Peyer's patch (tissue), 4 donors: ENCODE data around the gene YJU2.

ENCODE experiments used
- POLR2A ChIP-seq, 2 donors: fragments of 450-650 bp; IDR thresholded peaks; one replicate each; pipeline ENCODE4 v1.5.1; 2017; ENCODE audit warnings: antibody characterized with exemption in 2 of 2, mild to moderate bottlenecking in 2 of 2, moderate library complexity in 2 of 2
- TF ChIP-seq, protein P1 (sequence below), 6 experiments: fragments of 450-650 bp in 4 of 6; fragments of 200-600 bp in 2 of 6; sonication (generic) in 1 of 6; IDR thresholded peaks; one replicate each; pipeline ENCODE4 v1.5.1; 2017 to 2019; ENCODE audit warnings: antibody characterized with exemption in 6 of 6, mild to moderate bottlenecking in 3 of 6, moderate library complexity in 1 of 6

DNA sequence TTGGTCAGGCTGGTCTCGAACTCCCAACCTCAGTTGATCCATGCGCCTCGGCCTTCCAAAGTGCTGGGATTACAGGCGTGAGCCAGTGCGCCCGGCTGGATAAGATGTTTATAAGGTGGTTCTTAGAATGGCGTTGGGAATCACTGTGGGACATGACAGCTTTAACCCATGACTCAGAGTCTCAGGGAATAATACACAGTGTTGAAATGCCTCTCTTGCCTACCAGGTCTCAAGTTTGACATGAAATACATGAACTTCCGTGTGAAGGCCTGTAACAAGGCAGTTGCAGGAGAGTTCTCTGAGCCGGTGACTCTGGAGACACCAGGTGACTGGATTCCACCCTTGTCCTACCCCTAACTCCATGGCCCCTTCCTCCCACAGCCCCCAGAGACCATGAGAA is 70.1 kb downstream of the YJU2 start:
- TF ChIP-seq, protein P1, sequence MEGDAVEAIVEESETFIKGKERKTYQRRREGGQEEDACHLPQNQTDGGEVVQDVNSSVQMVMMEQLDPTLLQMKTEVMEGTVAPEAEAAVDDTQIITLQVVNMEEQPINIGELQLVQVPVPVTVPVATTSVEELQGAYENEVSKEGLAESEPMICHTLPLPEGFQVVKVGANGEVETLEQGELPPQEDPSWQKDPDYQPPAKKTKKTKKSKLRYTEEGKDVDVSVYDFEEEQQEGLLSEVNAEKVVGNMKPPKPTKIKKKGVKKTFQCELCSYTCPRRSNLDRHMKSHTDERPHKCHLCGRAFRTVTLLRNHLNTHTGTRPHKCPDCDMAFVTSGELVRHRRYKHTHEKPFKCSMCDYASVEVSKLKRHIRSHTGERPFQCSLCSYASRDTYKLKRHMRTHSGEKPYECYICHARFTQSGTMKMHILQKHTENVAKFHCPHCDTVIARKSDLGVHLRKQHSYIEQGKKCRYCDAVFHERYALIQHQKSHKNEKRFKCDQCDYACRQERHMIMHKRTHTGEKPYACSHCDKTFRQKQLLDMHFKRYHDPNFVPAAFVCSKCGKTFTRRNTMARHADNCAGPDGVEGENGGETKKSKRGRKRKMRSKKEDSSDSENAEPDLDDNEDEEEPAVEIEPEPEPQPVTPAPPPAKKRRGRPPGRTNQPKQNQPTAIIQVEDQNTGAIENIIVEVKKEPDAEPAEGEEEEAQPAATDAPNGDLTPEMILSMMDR (IDR thresholded peaks at IDR 0.05) = no peak
- TF ChIP-seq POLR2A (IDR thresholded peaks at IDR 0.05) = no peak
